GM12878 (cell line): ENCODE data around the gene DCP1B. TPM values are rescaled to one million over a fixed set of nuclear protein-coding genes. Genes with fewer than 3 reads are reported as not detected.

Source experiments
- CUX1 ChIP-seq: IDR thresholded peaks from 2 replicates; pipeline ENCODE4 v1.6.1; 2012; ENCODE audit warnings: improper control_type of control experiment, low read depth, low read length; ENCODE audit not compliant: insufficient replicate concordance
- DPF2 ChIP-seq: fragments of 450-650 bp; IDR thresholded peaks from 2 replicates; pipeline ENCODE4 v1.6.1; 2017; ENCODE audit warnings: mild to moderate bottlenecking
- EED ChIP-seq: sonication (generic); IDR thresholded peaks from 2 replicates; pipeline ENCODE4 v1.6.1; 2016; ENCODE audit warnings: antibody characterized with exemption, low read depth
- ETV6 ChIP-seq, 2 experiments: fragments of 450-650 bp in 1 of 2; IDR thresholded peaks in 1 of 2; conservative IDR thresholded peaks in 1 of 2; 2 replicates each; pipeline ENCODE4 v1.6.1; 2014; ENCODE audit warnings: antibody characterized with exemption in 1 of 2, borderline replicate concordance in 1 of 2, low read depth in 1 of 2, mild to moderate bottlenecking in 1 of 2, moderate library complexity in 1 of 2
- FOS ChIP-seq: IDR thresholded peaks from 3 replicates; pipeline ENCODE4 v1.6.1; 2011; ENCODE audit warnings: borderline replicate concordance; ENCODE audit not compliant: insufficient read length; ENCODE audit errors: extremely low read depth
- IRF5 ChIP-seq: fragments of 450-650 bp; IDR thresholded peaks from 2 replicates; pipeline ENCODE4 v1.6.1; 2017; ENCODE audit warnings: borderline replicate concordance
- MTA3 ChIP-seq: IDR thresholded peaks from 2 replicates; pipeline ENCODE4 v1.6.1; 2012; ENCODE audit warnings: low read length, inconsistent platforms, borderline replicate concordance
- TAF1 ChIP-seq: IDR thresholded peaks from 2 replicates; pipeline ENCODE4 v1.6.1; 2011; ENCODE audit warnings: mild to moderate bottlenecking, low read depth, low read length, borderline replicate concordance
- TARDBP ChIP-seq: IDR thresholded peaks from 2 replicates; pipeline ENCODE4 v1.6.1; 2016; ENCODE audit warnings: borderline replicate concordance
- ZNF384 ChIP-seq: IDR thresholded peaks from 2 replicates; pipeline ENCODE4 v1.6.1; 2012; ENCODE audit warnings: low read depth, mild to moderate bottlenecking, low read length, improper control_type of control experiment, borderline replicate concordance
- ZNF592 ChIP-seq: fragments of 450-650 bp; IDR thresholded peaks from 2 replicates; pipeline ENCODE4 v1.6.1; 2017; ENCODE audit warnings: mild to moderate bottlenecking, moderate library complexity
- polyA plus RNA-seq, 11 experiments: library from polyadenylated mRNA; depleted of rRNA in 4 of 11; unstranded in 6 of 11; stranded (reverse) in 5 of 11; fragments of >200 nt; fragmentation: Nextera tagmentation in 4 of 11; fragmentation: Illumina TruSeq in 1 of 11; extraction: Ambion mirVana in 4 of 11; extraction: Trizol in 1 of 11; gene quantifications; 1 replicate in 1 of 11; 2 replicates in 10 of 11; pipeline versions ENCODE4 v1.2.1 to v1.2.3, GENCODE V29; 2011 to 2016; ENCODE audit warnings: inconsistent platforms in 2 of 11, missing spikeins in 2 of 11, low read depth in 1 of 11
- total RNA-seq, 4 experiments: library from RNA; depleted of rRNA in 3 of 4; stranded (reverse); fragments of >200 nt in 3 of 4; fragmentation: Illumina TruSeq in 1 of 4; extraction: Trizol in 1 of 4; gene quantifications; 2 replicates each; pipeline versions ENCODE4 v1.2.1 to v1.2.3, GENCODE V29; 2013 to 2021
- TF ChIP-seq, protein P1 (sequence below): IDR thresholded peaks from 2 replicates; pipeline ENCODE4 v1.6.1; 2012; ENCODE audit warnings: low read depth, low read length, improper control_type of control experiment
- TF ChIP-seq, protein P2 (sequence below): fragments of 450-650 bp; IDR thresholded peaks from 2 replicates; pipeline ENCODE4 v1.6.1; 2017; ENCODE audit warnings: antibody characterized with exemption, mild to moderate bottlenecking, moderate library complexity

Gene DCP1B
- total and polyA plus RNA-seq, 10 of the 15 experiments (the other 5 are each of a cell fraction or from before 2014, with no cell fraction given) = 1.3 to 23.4 (median 15.3) TPM

DNA sequence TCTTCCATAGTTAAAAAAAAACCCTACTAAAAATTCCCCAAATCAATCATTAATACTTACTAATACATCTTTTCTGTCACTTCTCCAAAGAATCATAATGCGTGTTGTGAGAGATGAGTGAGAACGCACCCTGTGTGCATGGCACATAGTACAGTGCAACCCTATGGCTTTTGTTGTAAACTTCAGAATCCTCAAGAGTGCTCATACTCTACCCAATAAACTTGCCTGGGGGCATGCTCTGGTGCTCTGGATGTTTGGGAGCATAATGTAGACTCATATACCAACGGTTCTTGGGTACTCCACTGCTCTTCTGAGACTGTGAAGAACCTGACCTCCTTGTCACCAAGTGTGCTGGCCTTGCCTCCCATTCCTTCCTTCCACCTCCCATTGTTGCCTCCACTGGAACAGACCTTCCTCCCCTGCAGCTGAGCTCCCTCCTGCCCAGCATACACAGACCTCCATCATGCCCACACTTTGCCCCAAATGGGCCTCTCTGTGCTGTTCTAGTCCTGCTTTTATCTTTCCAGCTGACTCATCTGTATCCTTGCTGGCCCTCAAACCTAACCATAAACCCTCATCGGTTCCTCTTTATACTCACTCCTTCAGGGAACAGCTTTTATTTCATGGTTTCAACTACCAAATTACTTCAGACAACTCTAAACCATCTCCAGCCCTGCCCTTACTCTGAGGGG lies 8.9 kb downstream of the DCP1B start (continued):
- TF ChIP-seq, protein P1, sequence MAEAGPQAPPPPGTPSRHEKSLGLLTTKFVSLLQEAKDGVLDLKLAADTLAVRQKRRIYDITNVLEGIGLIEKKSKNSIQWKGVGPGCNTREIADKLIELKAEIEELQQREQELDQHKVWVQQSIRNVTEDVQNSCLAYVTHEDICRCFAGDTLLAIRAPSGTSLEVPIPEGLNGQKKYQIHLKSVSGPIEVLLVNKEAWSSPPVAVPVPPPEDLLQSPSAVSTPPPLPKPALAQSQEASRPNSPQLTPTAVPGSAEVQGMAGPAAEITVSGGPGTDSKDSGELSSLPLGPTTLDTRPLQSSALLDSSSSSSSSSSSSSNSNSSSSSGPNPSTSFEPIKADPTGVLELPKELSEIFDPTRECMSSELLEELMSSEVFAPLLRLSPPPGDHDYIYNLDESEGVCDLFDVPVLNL = no peak
- TF ChIP-seq TARDBP (no peak), FOS (no peak), MTA3 (0 out of 2 replicates have a peak, but pooled peaks have one; percentile 54), ZNF592 (no peak), DPF2 (peak; percentile 86; the same call in 1 of the 2 replicates), CUX1 (no peak), ETV6 (conservative IDR thresholded peaks at IDR 0.05 in 1 of 2, IDR thresholded peaks at IDR 0.05 in 1 of 2; ENCODE audit: borderline replicate concordance in 1 of 2, low read depth in 1 of 2) (no peak), EED (peak; percentile 80), TAF1 (no peak), IRF5 (no peak), ZNF384 (no peak)
- TF ChIP-seq, protein P2, sequence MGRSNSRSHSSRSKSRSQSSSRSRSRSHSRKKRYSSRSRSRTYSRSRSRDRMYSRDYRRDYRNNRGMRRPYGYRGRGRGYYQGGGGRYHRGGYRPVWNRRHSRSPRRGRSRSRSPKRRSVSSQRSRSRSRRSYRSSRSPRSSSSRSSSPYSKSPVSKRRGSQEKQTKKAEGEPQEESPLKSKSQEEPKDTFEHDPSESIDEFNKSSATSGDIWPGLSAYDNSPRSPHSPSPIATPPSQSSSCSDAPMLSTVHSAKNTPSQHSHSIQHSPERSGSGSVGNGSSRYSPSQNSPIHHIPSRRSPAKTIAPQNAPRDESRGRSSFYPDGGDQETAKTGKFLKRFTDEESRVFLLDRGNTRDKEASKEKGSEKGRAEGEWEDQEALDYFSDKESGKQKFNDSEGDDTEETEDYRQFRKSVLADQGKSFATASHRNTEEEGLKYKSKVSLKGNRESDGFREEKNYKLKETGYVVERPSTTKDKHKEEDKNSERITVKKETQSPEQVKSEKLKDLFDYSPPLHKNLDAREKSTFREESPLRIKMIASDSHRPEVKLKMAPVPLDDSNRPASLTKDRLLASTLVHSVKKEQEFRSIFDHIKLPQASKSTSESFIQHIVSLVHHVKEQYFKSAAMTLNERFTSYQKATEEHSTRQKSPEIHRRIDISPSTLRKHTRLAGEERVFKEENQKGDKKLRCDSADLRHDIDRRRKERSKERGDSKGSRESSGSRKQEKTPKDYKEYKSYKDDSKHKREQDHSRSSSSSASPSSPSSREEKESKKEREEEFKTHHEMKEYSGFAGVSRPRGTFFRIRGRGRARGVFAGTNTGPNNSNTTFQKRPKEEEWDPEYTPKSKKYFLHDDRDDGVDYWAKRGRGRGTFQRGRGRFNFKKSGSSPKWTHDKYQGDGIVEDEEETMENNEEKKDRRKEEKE = no peak
